ENCODE measurements around the gene MPPE1. TPM values are rescaled to one million over a fixed set of nuclear protein-coding genes. Genes with fewer than 3 reads are reported as not detected.

Gene MPPE1
- total and polyA plus RNA-seq, 9 of the 15 experiments (the other 6 are each of a cell fraction or from before 2014, with no cell fraction given) = 10.7 to 19.5 (median 13.3) TPM

DNA sequence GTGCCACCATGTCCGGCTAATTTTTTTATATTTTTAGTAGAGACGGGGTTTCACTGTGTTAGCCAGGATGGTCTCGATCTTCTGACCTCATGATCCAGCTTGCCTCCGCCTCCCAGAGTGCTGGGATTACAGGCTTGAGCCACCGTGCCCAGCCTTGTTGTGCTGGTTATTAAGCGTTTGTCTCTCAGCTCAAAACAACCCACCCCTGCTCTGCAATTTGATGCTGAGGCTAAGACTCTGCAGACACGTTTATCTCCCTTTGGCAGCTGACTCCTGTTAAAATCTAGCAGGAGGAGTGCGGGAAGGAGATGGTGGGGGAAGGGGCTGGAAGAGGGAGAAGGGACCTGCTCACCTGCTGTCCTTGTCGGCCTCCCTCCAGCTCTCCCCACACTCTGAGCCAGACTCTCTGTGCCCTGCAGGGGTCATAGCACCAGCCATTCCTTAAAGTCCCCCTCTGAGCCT lies 43.3 kb upstream of the MPPE1 start (continued):
- TF ChIP-seq, protein P1, sequence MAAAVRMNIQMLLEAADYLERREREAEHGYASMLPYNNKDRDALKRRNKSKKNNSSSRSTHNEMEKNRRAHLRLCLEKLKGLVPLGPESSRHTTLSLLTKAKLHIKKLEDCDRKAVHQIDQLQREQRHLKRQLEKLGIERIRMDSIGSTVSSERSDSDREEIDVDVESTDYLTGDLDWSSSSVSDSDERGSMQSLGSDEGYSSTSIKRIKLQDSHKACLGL (CRISPR knock-in tag; IDR thresholded peaks at IDR 0.05; ENCODE audit: borderline replicate concordance, poor library complexity, severe bottlenecking) = no peak
- TF ChIP-seq RFX1 (IDR thresholded peaks at IDR 0.05) = no peak
- TF ChIP-seq SIN3B (IDR thresholded peaks at IDR 0.05; ENCODE audit: low read depth) = no peak
- no peak for TF ChIP-seq TSC22D4 (tag; IDR thresholded peaks at IDR 0.05)
- TF ChIP-seq HDAC3 (IDR thresholded peaks at IDR 0.05; ENCODE audit: borderline replicate concordance, partially characterized antibody) = peak; percentile 75
- no peak for TF ChIP-seq CEBPB (tag; IDR thresholded peaks at IDR 0.05)
- TF ChIP-seq SUPT5H (IDR thresholded peaks at IDR 0.05) = no peak
- TF ChIP-seq, protein P2, sequence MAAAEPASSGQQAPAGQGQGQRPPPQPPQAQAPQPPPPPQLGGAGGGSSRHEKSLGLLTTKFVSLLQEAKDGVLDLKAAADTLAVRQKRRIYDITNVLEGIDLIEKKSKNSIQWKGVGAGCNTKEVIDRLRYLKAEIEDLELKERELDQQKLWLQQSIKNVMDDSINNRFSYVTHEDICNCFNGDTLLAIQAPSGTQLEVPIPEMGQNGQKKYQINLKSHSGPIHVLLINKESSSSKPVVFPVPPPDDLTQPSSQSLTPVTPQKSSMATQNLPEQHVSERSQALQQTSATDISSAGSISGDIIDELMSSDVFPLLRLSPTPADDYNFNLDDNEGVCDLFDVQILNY (CRISPR knock-in tag; IDR thresholded peaks at IDR 0.05) = no peak
- TF ChIP-seq MCM2 (IDR thresholded peaks at IDR 0.05; ENCODE audit: low read depth) = no peak
- TF ChIP-seq, protein P3, sequence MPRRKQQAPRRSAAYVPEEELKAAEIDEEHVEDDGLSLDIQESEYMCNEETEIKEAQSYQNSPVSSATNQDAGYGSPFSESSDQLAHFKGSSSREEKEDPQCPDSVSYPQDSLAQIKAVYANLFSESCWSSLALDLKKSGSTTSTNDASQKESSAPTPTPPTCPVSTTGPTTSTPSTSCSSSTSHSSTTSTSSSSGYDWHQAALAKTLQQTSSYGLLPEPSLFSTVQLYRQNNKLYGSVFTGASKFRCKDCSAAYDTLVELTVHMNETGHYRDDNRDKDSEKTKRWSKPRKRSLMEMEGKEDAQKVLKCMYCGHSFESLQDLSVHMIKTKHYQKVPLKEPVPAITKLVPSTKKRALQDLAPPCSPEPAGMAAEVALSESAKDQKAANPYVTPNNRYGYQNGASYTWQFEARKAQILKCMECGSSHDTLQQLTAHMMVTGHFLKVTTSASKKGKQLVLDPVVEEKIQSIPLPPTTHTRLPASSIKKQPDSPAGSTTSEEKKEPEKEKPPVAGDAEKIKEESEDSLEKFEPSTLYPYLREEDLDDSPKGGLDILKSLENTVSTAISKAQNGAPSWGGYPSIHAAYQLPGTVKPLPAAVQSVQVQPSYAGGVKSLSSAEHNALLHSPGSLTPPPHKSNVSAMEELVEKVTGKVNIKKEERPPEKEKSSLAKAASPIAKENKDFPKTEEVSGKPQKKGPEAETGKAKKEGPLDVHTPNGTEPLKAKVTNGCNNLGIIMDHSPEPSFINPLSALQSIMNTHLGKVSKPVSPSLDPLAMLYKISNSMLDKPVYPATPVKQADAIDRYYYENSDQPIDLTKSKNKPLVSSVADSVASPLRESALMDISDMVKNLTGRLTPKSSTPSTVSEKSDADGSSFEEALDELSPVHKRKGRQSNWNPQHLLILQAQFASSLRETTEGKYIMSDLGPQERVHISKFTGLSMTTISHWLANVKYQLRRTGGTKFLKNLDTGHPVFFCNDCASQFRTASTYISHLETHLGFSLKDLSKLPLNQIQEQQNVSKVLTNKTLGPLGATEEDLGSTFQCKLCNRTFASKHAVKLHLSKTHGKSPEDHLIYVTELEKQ (CRISPR knock-in tag; IDR thresholded peaks at IDR 0.05) = no peak
- TF ChIP-seq, protein P4, sequence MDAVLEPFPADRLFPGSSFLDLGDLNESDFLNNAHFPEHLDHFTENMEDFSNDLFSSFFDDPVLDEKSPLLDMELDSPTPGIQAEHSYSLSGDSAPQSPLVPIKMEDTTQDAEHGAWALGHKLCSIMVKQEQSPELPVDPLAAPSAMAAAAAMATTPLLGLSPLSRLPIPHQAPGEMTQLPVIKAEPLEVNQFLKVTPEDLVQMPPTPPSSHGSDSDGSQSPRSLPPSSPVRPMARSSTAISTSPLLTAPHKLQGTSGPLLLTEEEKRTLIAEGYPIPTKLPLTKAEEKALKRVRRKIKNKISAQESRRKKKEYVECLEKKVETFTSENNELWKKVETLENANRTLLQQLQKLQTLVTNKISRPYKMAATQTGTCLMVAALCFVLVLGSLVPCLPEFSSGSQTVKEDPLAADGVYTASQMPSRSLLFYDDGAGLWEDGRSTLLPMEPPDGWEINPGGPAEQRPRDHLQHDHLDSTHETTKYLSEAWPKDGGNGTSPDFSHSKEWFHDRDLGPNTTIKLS (IDR thresholded peaks at IDR 0.05; ENCODE audit: borderline replicate concordance, low read depth) = no peak
- TF ChIP-seq MECOM (CRISPR knock-in tag; IDR thresholded peaks at IDR 0.05) = no peak
- no peak for TF ChIP-seq NR2C2 (CRISPR knock-in tag; IDR thresholded peaks at IDR 0.05)
- no peak for TF ChIP-seq NR2C2 (tag; IDR thresholded peaks at IDR 0.05)
- TF ChIP-seq RBM39 (optimal IDR thresholded peaks at IDR 0.05; ENCODE audit: low read depth, low read length) = no peak
- no peak for TF ChIP-seq NCOA6 (IDR thresholded peaks at IDR 0.05)
- peak; percentile 75; the same call in 1 of the 2 replicates for TF ChIP-seq ADNP (tag; IDR thresholded peaks at IDR 0.05)
- peak; percentile 86 for TF ChIP-seq NCOR1 (IDR thresholded peaks at IDR 0.05)
- peak; percentile 25; the same call in 1 of the 2 replicates for TF ChIP-seq ZNF644 (tag; IDR thresholded peaks at IDR 0.05; ENCODE audit: low read depth)
- TF ChIP-seq, protein P5, sequence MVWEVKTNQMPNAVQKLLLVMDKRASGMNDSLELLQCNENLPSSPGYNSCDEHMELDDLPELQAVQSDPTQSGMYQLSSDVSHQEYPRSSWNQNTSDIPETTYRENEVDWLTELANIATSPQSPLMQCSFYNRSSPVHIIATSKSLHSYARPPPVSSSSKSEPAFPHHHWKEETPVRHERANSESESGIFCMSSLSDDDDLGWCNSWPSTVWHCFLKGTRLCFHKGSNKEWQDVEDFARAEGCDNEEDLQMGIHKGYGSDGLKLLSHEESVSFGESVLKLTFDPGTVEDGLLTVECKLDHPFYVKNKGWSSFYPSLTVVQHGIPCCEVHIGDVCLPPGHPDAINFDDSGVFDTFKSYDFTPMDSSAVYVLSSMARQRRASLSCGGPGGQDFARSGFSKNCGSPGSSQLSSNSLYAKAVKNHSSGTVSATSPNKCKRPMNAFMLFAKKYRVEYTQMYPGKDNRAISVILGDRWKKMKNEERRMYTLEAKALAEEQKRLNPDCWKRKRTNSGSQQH (CRISPR knock-in tag; IDR thresholded peaks at IDR 0.05) = no peak
- no peak for TF ChIP-seq XRCC3 (IDR thresholded peaks at IDR 0.05)
- no peak for TF ChIP-seq MAZ (CRISPR knock-in tag; conservative IDR thresholded peaks at IDR 0.05 in 1 of 2, IDR thresholded peaks at IDR 0.05 in 1 of 2)
- no peak for TF ChIP-seq KDM5B (IDR thresholded peaks at IDR 0.05; ENCODE audit: insufficient replicate concordance, low read depth, low read length)
